ENCODE data around the gene VPS33A.
A peak's percentile ranks its signal among the peaks of the same experiment; 100 is the strongest.

The VPS33A gene

GRCh38 chr12:122202017-122202416 lies 64.3 kb downstream of the VPS33A start:
- no peak for TF ChIP-seq CTCF (IDR thresholded peaks at IDR 0.05; ENCODE audit: borderline replicate concordance, control extremely low read depth, extremely low read depth, insufficient read depth, missing control alignments)
- no peak for DNase-seq (ENCODE audit: low spot score)
- in situ Hi-C loops (cut with MboI; ENCODE audit: low sequenced_read_pairs, unreplicated experiment) = no loop called here

GRCh38 chr12:122201381-122201780 lies 64.9 kb downstream of the VPS33A start:
- in situ Hi-C loops (cut with MboI; ENCODE audit: low sequenced_read_pairs, unreplicated experiment) = no loop called here
- no peak for DNase-seq (ENCODE audit: low spot score)
- no peak for TF ChIP-seq CTCF (IDR thresholded peaks at IDR 0.05; ENCODE audit: borderline replicate concordance, control extremely low read depth, extremely low read depth, insufficient read depth, missing control alignments)

- DNase-seq (ENCODE audit: low spot score) = peak; percentile 11
- in situ Hi-C loops (cut with MboI; ENCODE audit: low sequenced_read_pairs, unreplicated experiment) = no loop called here
- TF ChIP-seq CTCF (IDR thresholded peaks at IDR 0.05; ENCODE audit: borderline replicate concordance, control extremely low read depth, extremely low read depth, insufficient read depth, missing control alignments) = no peak
Observed at GRCh38 chr12:122200541-122201175, 65.6 kb downstream of the VPS33A start.

GRCh38 chr12:122199484-122200355 lies 66.6 kb downstream of the VPS33A start:
- in situ Hi-C loops (cut with MboI; ENCODE audit: low sequenced_read_pairs, unreplicated experiment) = no loop called here
- TF ChIP-seq CTCF (IDR thresholded peaks at IDR 0.05; ENCODE audit: borderline replicate concordance, control extremely low read depth, extremely low read depth, insufficient read depth, missing control alignments) = no peak
- DNase-seq (ENCODE audit: low spot score) = no peak

GRCh38 chr12:122197612-122197966 lies 68.7 kb downstream of the VPS33A start:
- in situ Hi-C loops (cut with MboI; ENCODE audit: low sequenced_read_pairs, unreplicated experiment) = no loop called here
- no peak for DNase-seq (ENCODE audit: low spot score)
- no peak for TF ChIP-seq CTCF (IDR thresholded peaks at IDR 0.05; ENCODE audit: borderline replicate concordance, control extremely low read depth, extremely low read depth, insufficient read depth, missing control alignments)

- no peak for DNase-seq (ENCODE audit: low spot score)
- TF ChIP-seq CTCF (IDR thresholded peaks at IDR 0.05; ENCODE audit: borderline replicate concordance, control extremely low read depth, extremely low read depth, insufficient read depth, missing control alignments) = no peak
- in situ Hi-C loops (cut with MboI; ENCODE audit: low sequenced_read_pairs, unreplicated experiment) = no loop called here
Observed at GRCh38 chr12:122195405-122195804, 70.9 kb downstream of the VPS33A start.

Data from GM13976 (cell line).